Tibial artery (tissue), 4 donors: ENCODE measurements around the gene FBXO42.

Source experiments
- DNase-seq, 2 donors: peaks; one replicate each; pipeline ENCODE4 v3.0.0-alpha.2; 2019
- H3K27ac ChIP-seq, 2 donors: fragments of 200-600 bp; sonication (generic) in 1 of 2; 1 replicate in 1 of 2; 2 replicates in 1 of 2; pipeline ENCODE4 v1.5.1; 2018 to 2019; ENCODE audit warnings: mild to moderate bottlenecking in 1 of 2
- H3K27me3 ChIP-seq, 2 donors: fragments of 200-600 bp; sonication (generic) in 1 of 2; one replicate each; pipeline versions ENCODE4 v1.5.1 to v1.6.0; 2016 to 2019
- H3K36me3 ChIP-seq, 3 donors: fragments of 200-600 bp; sonication (generic) in 2 of 3; one replicate each; pipeline ENCODE4 v1.5.1; 2016 to 2019; ENCODE audit warnings: mild to moderate bottlenecking in 2 of 3
- H3K4me1 ChIP-seq, 4 donors: fragments of 200-600 bp; sonication (generic) in 2 of 4; 1 replicate in 3 of 4; 2 replicates in 1 of 4; pipeline ENCODE4 v1.5.1; 2016 to 2019
- H3K4me3 ChIP-seq, 2 donors: fragments of 200-600 bp; sonication (generic) in 1 of 2; 1 replicate in 1 of 2; 2 replicates in 1 of 2; pipeline ENCODE4 v1.5.1; 2018 to 2019; ENCODE audit warnings: mild to moderate bottlenecking in 2 of 2
- H3K9me3 ChIP-seq, 3 donors: fragments of 200-600 bp; sonication (generic) in 1 of 3; one replicate each; pipeline ENCODE4 v1.5.1; 2016 to 2019
- CTCF ChIP-seq, 2 experiments: fragments of 200-600 bp in 1 of 2; fragments of 450-650 bp in 1 of 2; IDR thresholded peaks; one replicate each; pipeline ENCODE4 v1.5.1; 2017 to 2019; ENCODE audit warnings: antibody characterized with exemption in 2 of 2, mild to moderate bottlenecking in 1 of 2, moderate library complexity in 1 of 2
- intact Hi-C: fragments of 100-400 bp; cut with DNase I; formaldehyde crosslinking; loops from one replicate; pipeline ENCODE4 v1.15.0; 2023; ENCODE audit warnings: low total_unique reads

FBXO42 gene

GRCh38 chr1:16202281-16203210 is 149.7 kb downstream of the FBXO42 start:
- no peak for TF ChIP-seq CTCF (IDR thresholded peaks at IDR 0.05)
- no peak overlapping the region for H3K27ac ChIP-seq
- H3K36me3 ChIP-seq, result peaks cover 0 to 41% (median 0%) of the 10 kb centered on the region in 3 donors
- no peak overlapping the region for H3K4me3 ChIP-seq
- no peak for DNase-seq
- H3K9me3 ChIP-seq, result no peaks in the 10 kb centered on the region
- intact Hi-C loops, result loop anchor here (10.0 kb wide), 1 partner anchor 162 kb away; the partner anchor contains the start of gene SZRD1
- no peaks in the 10 kb centered on the region for H3K27me3 ChIP-seq
- H3K4me1 ChIP-seq, result peaks cover 0 to 20% (median 10%) of the 10 kb centered on the region in 4 donors

- DNase-seq, result no peak
- H3K36me3 ChIP-seq, result peaks cover 0 to 42% (median 0%) of the 10 kb centered on the region in 3 donors
- H3K27me3 ChIP-seq, result no peaks in the 10 kb centered on the region
- no peak overlapping the region for H3K4me3 ChIP-seq
- no peaks in the 10 kb centered on the region for H3K4me1 ChIP-seq
- intact Hi-C loops, result loop anchor here (10.0 kb wide), 1 partner anchor 165 kb away; the partner anchor contains the start of gene SZRD1
- TF ChIP-seq CTCF (IDR thresholded peaks at IDR 0.05), result no peak
- no peaks in the 10 kb centered on the region for H3K9me3 ChIP-seq
- H3K27ac ChIP-seq, result no peak overlapping the region
Observed at GRCh38 chr1:16199700-16200099, 152.6 kb downstream of the FBXO42 start.

GRCh38 chr1:16199157-16199501 is 153.2 kb downstream of the FBXO42 start:
- Histone ChIP-seq H3K27ac (no peak overlapping the region), H3K27me3 (no peaks in the 10 kb centered on the region), H3K4me3 (no peak overlapping the region), H3K36me3 (peaks cover 0 to 42% (median 0%) of the 10 kb centered on the region in 3 donors), H3K9me3 (no peaks in the 10 kb centered on the region), H3K4me1 (no peaks in the 10 kb centered on the region)
- DNase-seq, result no peak
- intact Hi-C loops, result no loop called here
- no peak for TF ChIP-seq CTCF (IDR thresholded peaks at IDR 0.05)

- Histone ChIP-seq H3K4me3 (no peak overlapping the region), H3K27me3 (no peaks in the 10 kb centered on the region), H3K36me3 (peaks cover 0 to 42% (median 0%) of the 10 kb centered on the region in 3 donors), H3K27ac (no peak overlapping the region), H3K9me3 (no peaks in the 10 kb centered on the region), H3K4me1 (no peaks in the 10 kb centered on the region)
- intact Hi-C loops, result no loop called here
- TF ChIP-seq CTCF (IDR thresholded peaks at IDR 0.05), result no peak
- no peak for DNase-seq
Observed at GRCh38 chr1:16198444-16199156, 153.7 kb downstream of the FBXO42 start.

- H3K4me1 ChIP-seq, result peaks cover 0 to 3% (median 0%) of the 10 kb centered on the region in 4 donors
- DNase-seq, result no peak
- no peaks in the 10 kb centered on the region for H3K27me3 ChIP-seq
- H3K9me3 ChIP-seq, result no peaks in the 10 kb centered on the region
- TF ChIP-seq CTCF (IDR thresholded peaks at IDR 0.05), result no peak
- no peak overlapping the region for H3K4me3 ChIP-seq
- H3K36me3 ChIP-seq, result peaks cover 0 to 32% (median 0%) of the 10 kb centered on the region in 3 donors
- H3K27ac ChIP-seq, result no peak overlapping the region
- intact Hi-C loops, result no loop called here
Observed at GRCh38 chr1:16196874-16197273, 155.4 kb downstream of the FBXO42 start.
